GM19351 (cell line): ENCODE measurements around the gene KCNIP4.

Experiments
- ATAC-seq: cut with Tn5 transposase; IDR thresholded peaks from one replicate; pipeline ENCODE4 v1.9.1; 2021; ENCODE audit warnings: mild to moderate bottlenecking, moderate library complexity; ENCODE audit not compliant: unreplicated experiment

The KCNIP4 gene

DNA sequence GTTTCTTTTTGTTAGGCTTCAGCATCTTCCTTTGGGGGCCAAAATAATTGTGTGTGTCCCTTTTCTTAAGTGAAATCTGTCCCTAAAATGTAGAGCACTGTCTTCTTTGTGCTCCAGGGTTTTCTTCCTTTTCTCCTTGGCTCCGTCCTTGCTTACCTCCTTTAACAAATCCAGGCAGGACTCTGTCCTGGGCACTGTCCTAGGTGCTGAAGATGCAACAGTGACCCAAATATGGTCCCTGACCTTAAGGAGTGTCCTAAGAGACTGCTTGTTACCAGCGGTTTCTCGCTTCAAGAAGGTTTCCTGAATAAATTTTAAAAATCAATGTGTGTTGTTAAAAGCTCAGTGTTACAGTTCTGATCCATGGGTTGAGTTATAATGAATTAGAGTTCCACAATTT is 471.8 kb downstream of the KCNIP4 start:
- ATAC-seq = no peak

DNA sequence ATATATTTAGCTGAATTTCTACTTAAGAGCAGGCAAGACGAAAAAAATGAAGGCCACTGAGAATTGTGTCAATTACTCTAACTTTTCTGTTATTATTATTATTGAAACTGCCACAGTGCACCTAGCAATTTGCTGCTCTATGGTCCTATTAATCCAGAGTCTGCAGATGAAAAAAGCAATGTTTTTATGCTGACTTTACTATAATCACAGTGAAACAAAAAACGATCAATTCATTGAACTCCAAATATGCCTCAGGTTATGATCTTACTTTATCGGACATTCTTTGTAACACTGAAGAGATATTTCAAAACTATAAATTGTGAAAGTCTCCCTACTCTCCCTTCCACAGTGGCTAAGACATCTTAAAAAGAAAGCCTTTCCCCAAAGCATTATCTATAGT is 474.4 kb downstream of the KCNIP4 start:
- no peak for ATAC-seq

DNA sequence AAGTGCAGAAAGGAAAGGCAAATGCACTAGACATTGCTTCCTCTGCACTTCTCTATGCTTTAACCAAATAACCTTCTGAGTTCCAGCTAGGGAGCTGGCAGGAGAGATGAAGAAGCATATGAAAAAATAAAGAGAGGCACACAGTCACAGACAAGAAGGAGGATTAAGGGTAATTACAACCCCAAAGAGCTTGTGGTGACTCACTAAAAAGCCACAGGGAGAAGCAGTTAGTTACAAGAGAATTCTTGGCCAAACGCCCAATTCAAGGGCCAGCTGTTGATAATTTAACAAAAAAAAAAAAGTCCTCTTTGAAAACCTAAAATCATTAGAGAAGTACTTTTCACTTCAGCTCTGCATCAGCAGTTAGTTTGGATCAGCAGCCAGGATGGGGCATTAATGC is 478.0 kb downstream of the KCNIP4 start:
- no peak for ATAC-seq

DNA sequence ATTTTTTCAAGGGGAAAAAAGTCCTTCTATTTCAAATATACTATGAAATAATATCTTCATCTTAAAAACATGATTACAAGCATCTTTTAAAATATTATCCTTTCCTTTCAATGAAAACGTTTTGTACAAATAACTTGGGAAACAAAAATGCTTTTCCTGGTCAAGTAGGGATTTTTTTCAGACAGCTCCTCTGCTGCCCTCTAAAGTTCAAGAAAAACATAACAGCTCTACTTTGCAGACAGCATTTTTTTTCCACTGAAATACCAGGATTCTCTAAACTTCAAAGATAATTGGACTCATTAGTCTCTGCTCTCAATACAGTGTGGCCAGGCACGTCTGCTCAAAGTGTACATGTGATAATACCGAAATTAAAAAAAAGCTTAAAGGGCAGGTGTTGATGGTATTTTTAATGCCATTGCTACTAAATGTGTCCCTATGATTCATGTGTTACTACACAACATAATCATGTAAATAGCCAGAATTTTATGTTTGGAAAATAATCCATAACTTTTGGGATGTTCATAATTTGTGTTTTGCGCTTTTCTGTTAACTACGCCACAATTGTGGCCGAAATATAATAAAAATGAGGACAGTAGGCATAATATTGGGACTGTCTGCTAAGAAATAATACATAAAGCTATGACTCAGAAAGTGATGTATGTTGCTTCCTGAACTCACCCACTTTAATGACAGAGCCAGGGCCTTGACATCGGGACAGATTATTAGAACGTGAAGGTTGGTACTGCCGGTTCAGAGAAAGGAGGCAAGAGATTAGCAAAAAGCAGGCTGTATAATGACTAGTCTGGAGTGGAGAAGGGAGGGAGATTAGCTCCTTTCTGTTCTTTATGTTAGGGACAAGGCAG is 478.9 kb downstream of the KCNIP4 start:
- ATAC-seq = no peak

DNA sequence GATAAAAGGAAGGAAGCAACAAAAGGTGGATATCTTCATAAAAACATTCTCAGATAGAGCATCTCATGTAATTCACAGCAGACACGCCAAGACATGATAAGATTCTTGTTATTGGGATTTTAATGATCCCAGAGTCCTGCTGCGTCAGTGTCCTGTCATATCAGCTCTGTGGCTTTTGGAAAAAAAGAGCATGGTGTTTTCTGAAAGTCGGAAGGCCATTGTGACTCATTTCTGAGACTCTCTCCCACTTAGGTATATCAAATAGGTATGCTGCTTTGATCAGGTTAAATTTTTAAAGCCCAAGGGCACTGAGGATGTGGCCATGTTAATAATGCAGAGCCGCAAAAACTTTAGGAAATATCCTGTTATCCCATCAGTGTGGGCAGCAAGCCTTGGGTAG is 481.0 kb downstream of the KCNIP4 start:
- ATAC-seq = no peak

DNA sequence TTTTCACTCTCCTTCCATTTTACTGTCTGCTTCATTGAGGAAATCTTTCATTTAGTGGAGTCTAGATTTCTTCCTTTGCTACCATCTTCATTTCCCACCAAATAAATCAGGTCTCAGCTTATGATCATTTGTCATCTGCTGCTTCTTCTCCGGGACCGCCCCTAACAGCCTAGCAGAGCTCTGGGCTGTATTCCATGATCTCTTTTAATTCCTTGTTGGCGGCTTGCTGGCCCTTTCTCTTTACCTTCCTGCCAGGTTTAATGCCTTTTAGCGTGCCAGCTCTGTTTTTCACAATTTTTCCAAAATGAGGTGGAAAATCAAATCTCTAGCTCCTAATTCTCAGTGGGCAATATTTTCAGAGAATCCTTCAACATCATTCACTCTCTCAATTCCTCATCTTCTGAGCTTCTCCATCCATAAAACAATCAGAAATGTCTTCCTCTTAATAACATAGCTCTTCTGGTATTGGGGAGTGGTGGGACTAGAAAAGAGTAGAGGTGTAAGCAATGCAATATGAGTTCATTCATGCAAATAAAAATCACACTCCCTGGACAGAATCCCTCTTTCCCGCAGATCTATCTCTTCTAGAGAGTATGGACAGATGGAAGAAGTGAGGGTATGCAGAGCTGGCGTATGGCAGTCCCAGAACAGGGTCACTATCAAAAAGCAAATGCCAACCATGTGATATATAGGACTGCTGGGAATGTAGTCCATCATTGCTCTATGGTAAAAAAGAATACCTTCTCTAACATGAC is 491.3 kb downstream of the KCNIP4 start:
- ATAC-seq = no peak

DNA sequence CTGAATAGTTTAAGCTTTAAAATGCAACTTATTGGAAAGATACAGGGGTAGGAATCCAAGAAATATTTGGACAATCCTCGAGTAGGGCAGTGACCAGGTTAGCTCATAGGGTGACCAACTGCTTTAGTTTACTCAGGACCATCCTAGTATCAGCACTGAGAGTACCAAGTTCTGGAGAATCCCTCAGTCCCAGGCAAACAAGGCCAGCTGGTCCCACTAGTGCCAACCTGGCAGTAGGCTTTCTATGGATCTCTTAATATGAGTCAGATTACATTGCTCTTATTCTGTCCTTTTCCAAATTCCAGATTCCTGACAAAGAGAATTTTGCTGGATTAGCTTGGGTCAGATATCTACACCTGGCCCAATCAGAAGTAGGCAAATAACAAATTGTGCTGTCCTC is 493.7 kb downstream of the KCNIP4 start:
- no peak for ATAC-seq

DNA sequence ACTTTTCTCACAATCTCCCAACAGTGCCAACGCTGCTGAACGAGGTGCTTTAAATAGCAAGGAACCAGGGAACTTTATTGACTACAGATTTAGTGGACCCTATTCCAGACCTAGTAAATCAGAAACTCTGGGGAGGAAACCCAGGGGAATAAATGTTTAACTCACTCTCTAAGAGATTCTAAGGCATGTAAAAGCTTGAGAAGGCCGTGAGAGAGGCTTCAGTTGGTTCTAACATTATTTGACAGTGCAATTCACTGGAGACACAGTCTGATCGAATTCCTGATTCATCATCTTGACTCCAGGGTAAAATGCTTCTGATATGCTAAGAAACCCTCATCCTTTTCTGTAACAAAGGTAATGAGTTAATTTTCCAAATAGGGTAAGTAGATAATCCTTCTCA is 494.4 kb downstream of the KCNIP4 start:
- no peak for ATAC-seq

DNA sequence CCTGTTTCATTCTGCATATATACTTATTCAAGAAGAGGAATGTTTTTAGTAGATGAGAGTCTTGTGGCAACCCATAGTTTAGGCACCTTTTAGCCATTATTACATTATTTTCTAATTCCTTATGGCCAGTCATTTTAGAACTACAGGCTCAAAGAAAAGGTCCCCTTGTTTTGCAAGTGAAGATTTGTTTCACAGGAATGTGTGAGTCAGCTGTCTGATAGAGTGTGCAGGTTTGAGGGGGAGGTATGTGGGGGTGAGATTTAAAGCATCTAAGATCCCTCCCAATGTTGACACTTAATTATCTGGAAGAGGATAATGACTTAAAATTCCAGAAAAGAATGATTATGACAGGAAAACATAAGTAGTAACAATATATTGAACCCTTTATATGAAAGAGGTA is 495.6 kb downstream of the KCNIP4 start:
- no peak for ATAC-seq

DNA sequence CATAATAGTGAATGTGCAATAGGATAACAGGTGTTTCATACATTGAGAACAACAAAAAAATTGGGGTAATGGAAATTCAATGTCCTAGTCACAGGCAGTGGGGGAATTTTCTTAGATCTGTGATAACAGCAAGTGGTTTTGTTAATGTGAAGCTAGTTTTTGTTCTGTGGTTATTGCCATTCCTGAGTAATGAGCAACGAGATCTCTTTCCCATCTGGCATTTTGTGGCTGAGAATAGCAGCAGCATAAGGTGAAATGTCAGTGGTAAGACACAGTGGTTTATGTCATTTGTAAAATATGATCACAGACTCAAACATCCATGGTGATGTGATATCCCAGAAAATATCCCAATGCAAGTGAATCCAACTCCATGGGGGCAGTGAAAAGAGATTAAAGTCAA is 497.5 kb downstream of the KCNIP4 start:
- no peak for ATAC-seq

DNA sequence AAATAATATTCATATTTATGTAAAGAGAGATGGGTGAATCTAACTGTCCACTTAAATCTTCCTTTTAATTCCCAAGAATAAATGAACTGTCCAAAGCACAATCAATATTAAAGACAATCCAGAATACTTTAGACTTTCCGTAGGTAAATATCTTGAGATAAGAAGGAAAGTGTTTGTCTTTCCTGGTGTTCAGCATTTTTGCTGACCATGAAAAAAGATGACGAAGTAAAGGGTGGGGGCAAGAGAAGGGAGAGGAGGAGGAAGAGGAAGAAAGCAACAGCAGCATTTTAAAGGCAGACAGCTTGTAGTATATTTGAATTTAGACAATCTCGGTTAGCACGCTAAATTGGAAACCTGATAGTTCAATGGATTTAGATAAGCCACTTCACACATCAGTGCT is 498.2 kb downstream of the KCNIP4 start:
- ATAC-seq = no peak

DNA sequence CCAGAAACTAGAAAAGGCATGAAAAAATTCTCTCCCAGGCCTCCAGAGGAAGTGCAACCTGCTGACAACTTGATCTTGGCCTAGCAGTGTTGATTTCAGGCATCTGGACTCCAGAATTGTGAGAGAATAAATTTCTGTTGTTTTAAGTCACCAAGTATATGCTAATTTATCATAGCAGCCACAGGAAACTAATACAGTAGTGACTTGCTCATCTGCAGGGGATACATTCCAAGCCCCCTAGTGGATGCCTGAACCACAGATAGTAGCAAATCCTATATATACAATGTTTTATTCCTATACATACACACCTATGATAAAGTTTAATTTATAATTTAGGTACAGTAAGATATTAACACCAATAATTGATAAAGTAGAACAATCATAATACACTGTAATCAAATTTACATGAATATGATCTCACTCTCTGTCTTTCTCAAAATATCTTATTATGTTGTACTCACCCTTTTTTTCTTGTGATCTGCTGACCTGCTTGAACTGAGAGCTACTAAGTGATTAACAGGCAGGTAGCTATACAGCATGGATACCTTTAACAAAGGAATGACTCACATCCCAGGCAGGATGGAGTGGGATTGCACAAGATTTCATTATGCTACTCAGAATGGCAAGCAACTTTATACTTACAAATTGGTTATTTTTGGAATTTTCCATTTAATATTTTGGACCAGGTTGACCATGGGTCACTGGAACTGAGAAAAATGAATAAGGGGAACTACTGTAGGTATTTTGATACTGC is 501.1 kb downstream of the KCNIP4 start:
- ATAC-seq = no peak

DNA sequence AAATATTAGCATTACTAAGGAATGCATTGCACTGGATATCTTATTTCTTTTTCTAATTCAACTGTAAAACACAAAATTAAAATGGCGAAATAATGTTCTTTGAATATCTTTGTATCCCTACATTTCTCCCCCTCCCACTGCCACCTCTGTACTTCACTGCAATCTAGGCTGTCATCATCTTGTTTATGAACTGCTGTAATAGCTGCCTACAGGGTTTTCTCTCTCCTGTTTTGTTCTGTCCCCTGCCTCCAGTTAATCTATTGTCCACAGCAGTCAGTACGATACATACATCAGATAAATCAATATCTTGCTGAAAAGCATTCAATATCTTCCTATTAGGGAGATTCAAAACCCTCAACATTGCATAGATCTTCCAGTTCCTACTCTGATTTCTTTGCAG is 528.4 kb downstream of the KCNIP4 start:
- no peak for ATAC-seq

DNA sequence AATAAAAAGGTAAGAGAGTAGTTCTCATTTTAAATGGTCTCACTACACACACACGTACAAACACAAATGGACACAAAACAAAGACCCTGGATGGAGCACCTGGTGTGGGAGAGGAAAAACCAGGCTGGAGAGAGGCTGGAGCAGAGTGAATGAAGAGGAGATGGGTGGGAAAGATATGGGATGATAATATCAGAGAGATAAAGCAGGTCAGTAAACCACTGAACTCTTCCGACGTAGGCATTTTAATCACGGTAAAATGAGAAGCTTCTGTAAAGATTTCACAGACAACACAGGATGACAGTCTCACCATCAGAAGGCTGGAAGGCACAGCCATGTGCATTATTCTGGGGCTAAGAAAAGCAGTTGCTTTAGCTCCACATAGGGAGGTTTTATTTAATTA is 532.8 kb downstream of the KCNIP4 start:
- no peak for ATAC-seq

DNA sequence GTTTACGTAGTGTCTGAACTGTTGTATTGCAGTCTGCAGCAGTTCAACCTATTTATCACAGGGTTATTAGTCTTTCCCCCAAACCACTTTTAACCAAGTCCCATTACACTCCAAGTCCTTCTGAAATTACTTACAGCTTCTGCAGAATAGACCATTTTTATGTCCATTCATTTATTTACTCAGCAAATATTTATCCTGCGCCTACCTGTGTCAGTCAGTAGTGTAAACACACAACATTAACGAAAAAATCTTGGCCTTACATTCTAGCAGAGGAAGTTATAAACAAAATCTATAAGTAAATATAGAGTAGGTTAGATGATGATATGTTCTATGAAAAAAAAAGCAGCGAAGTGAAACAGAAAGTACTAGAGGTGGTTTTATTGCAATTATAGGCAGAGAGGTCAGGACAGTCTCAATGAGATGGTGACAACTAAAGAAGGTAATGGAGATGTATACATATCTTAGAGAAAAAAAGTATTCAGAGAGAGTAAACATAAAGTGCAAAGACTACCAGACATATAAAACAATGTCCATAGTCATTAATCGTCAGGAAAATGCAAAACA is 534.7 kb downstream of the KCNIP4 start:
- ATAC-seq = no peak

DNA sequence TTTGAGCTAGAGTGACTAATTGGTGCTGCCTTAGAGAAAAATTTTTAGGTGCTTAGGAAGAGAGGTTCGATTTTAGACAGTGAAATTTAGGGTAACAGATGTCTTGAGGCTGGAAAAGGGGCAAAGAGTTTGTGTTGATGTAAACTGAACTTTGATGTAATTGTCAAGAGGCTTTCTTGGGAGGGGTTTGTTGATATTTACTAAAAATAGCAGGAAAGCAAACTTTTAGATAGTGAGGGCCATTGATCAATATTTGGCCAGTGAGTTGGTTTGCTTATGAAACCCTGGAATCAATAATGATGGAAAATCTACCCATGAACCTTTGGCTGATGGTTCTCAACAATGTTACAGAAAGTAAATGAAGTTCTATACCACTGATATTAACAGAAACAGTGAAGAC is 537.5 kb downstream of the KCNIP4 start:
- no peak for ATAC-seq

DNA sequence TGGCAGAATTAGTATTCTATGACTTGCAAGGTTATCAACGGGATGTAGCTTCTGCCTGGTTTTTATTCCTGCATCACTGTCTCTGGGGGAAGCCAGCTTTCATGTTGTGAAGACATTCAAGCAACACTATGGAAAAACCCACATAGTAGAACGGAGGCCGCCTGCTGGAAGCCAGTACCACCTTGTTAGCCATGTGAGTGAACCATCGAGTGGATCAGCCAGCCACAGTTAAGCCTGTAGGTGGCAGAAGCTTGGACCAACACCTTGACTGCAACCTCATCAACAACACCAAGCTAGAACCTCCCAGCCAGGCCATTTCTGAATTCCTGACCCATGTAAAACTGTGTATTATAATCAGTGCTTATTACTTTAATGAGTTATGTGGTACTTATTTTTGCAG is 538.2 kb downstream of the KCNIP4 start:
- no peak for ATAC-seq

DNA sequence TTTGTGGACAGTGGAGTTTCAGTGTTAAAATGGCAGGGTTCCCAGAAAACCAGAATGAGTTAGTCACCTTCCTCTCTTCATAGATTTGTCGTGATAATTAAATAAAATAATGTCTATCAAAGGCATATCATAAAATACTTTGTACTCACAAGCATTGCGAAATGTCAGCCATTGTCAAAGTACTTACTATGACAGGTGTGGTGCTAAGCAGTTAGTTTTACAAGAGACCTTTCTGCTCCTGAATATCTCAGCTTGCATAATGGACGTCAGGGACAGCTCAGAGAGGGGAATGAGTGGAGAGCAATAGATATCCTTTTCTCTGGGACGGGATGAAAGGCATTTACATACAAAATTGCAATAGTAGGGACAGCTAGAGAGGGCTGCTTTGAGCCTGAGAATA is 560.9 kb downstream of the KCNIP4 start:
- no peak for ATAC-seq

DNA sequence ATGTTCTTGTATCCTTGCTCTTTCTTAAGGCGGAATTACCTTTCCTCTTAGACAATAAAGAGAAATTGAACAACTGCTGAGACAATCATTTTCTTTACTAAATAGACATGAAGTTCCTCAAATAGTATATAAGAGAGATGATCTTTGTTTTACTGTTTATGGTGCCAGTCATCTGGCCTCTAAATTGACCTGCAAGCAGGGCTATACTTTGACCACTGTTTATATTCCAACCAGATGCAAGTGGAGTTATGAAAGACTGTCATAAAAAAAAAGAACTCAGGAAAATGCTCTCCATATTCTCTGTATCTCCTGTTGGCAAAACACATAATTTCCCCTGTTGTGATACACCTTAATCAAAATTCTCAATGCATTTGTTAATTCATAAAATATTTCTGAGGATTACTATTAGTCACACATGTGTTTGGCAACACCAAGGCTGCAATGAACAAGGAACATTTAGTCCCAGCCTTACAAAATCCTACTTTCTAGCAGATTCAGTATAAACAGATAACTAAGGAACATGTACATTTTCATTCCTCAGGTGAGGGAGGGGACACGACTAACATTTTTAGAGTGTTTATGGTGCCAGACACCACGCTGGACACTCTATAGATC is 562.3 kb downstream of the KCNIP4 start:
- ATAC-seq = no peak

DNA sequence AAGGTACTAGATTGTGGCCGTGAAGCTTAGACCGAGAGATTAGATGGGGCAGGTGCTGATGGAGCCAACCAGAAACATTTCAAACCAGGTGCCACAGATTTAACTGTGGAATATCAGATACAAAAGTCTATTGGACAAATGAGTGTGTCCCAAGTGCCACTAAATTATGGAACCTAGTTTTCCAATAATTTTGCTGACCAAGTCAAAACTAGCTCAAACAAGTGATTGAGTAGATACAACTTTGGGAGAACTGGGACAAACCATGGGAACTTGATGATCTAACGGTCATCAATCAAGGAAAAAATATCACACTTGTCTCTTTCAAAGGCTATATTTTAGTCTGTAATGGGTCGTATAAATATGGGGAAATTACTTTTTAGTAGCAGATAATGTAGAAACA is 562.9 kb downstream of the KCNIP4 start:
- ATAC-seq = no peak

DNA sequence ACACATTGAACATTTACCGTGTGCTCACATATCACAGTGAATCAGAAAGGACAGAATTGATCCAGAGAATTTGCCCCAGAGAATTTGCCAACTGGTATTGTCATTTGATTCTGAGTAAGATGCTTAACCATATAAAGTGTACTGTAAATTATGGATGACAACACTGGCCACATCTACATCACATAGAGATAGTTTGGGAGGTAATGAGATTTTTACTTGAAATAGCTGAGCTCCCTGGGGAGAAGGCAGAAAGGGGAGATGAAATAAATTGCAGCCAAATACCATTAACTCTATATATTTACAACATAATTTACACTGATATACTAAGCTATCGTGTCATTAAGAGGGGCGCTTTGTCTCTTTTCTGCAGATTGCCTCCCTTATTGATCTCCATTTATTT is 564.0 kb downstream of the KCNIP4 start:
- ATAC-seq = no peak
